ENCODE data around the gene SEMA3E.

Gene SEMA3E

DNA sequence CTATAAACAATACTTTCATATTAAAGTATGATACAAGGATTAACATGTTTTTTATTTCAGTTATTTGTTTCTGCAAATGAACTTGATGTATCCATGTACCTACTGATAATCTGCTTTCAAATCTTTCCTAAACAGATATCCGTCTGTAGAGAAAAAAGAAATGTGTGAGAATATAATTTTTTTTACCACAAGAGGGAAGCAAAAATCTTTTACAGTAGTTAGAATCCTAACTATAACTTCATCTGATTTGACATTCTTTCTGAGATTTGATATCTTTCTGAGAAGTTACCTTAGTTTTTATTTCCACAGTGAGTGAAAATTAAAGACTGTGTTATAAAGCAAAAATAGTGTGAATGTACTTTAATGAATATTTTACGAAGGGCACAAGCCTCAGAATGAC lies 282.3 kb downstream of the SEMA3E start:
- in situ Hi-C loops (cut with MboI; ENCODE audit: low sequenced_read_pairs): no loop called here

DNA sequence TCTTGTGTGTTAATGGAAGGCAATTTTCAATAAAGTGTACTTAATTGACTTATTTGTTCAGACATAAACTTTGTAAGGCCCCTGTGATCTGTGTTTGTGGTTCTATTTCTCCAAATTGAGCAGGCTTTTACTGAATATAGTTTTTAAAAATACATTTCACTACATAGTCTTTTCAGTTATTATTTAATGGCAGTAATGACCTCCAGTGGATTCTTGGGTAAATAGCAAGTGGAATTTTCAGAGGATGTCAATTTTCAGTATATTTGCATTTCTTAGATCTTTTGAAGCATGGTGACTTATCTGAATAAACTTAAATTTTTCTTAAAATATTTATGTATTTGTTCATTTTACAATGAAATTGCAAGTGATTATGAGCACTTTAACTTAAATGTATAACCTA lies 283.2 kb downstream of the SEMA3E start:
- in situ Hi-C loops (cut with MboI; ENCODE audit: low sequenced_read_pairs): no loop called here

- in situ Hi-C loops (cut with MboI; ENCODE audit: low sequenced_read_pairs): no loop called here
These were observed 285.9 kb downstream of the SEMA3E start for GRCh38 chr7:83362871-83363550.

- in situ Hi-C loops (cut with MboI; ENCODE audit: low sequenced_read_pairs): no loop called here
These were observed 289.8 kb downstream of the SEMA3E start for GRCh38 chr7:83359108-83359507.

- in situ Hi-C loops (cut with MboI; ENCODE audit: low sequenced_read_pairs): no loop called here
These were observed 293.8 kb downstream of the SEMA3E start for GRCh38 chr7:83355143-83355542.

DNA sequence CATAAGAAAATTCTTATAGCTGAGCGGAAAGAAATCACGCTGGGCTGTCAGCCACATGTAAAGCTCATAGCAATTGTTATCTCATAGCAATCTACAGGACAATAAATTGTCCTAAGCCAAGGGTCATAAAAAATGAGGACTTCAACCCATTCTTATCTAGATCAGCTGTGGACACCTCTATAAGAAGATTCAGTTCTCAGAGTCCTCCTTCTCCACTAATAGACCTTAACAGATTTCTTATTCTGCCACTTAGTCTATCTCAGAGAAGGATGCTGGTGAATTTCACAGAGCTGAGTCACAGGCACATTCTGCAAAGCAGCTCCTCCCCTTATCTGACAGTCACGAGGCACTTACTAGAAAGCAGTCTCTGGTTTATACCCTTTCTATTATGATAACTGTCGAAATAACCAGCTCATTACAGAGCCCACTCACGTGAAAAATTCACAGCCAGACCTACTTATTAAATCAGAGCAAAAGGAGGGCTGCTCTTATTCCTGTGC lies 300.9 kb downstream of the SEMA3E start:
- in situ Hi-C loops (cut with MboI; ENCODE audit: low sequenced_read_pairs): no loop called here

- in situ Hi-C loops (cut with MboI; ENCODE audit: low sequenced_read_pairs): no loop called here
These were observed 309.0 kb downstream of the SEMA3E start for GRCh38 chr7:83339907-83340306.

DNA sequence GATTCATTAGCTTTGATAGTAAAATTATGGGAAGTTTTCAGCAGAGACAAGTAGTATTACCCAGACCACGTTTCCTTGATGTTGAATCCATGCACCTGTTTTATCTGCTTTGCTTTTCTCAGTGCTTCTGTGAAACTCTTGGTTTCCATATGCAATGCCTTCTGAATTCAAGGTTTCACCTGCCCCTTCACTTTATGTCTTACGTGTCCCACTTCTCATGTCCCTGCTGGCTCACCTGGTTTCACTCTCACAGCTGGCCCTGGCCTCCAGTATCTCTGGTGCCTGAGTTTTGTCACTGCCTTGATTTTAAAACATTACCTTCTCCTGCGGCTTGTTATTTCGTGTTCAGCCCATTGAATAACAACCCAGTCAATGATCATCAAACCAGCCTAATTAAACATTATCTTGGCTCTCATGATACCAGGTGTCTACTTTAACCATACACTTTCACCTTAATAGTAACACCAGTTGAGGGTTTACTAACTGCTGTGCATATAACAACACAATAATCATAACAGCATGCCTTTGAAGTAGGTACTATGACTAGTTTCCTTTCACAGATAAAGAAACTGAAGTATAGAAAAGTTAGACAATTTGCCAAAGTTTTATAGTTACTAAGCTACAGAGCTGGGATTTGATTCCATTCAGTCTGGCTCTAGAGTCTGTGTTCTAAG lies 310.5 kb downstream of the SEMA3E start:
- in situ Hi-C loops (cut with MboI; ENCODE audit: low sequenced_read_pairs): no loop called here

- in situ Hi-C loops (cut with MboI; ENCODE audit: low sequenced_read_pairs): no loop called here
These were observed 311.9 kb downstream of the SEMA3E start for GRCh38 chr7:83337050-83337449.

DNA sequence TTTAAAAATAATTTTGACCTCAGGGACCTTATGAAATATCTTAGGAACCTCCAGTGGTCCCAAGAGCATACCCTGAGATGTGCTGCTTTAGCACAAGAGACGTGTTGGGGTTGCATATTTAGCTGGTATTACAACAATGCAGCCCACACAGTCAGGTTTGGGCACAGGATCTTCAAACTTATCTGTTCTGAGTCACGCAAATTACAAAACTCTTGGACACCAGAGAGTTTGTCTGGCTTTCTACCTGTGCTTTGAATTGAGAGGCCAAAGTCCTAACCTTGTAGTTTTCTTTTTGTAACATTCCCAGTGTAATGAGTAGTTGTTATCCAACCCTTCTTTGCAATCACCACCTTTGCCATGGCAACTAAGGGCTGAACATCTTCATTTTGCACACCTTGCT lies 322.7 kb downstream of the SEMA3E start:
- in situ Hi-C loops (cut with MboI; ENCODE audit: low sequenced_read_pairs): no loop called here

GRCh38 chr7:83325083-83325482 lies 323.9 kb downstream of the SEMA3E start:
- in situ Hi-C loops (cut with MboI; ENCODE audit: low sequenced_read_pairs): no loop called here

DNA sequence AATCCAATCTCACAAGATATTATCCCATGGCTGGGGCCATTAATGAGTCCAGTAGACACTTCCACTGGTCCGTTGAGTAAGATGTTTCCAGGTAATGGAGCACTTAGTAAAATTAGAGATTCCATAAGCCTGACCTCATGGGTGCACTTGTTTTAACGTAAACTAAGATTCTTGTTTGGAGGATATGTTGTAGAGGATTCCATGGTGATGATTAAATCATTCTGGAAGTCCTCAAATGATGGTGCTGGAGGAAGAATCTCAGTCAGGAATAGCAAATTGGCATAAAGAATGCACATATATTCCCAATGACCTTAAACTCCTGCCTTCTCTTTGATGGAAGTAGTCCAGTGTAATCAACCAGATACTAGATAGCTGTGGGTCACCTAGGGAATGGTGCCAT lies 324.3 kb downstream of the SEMA3E start:
- in situ Hi-C loops (cut with MboI; ENCODE audit: low sequenced_read_pairs): no loop called here

GRCh38 chr7:83321011-83321410 lies 327.9 kb downstream of the SEMA3E start:
- in situ Hi-C loops (cut with MboI; ENCODE audit: low sequenced_read_pairs): no loop called here

DNA sequence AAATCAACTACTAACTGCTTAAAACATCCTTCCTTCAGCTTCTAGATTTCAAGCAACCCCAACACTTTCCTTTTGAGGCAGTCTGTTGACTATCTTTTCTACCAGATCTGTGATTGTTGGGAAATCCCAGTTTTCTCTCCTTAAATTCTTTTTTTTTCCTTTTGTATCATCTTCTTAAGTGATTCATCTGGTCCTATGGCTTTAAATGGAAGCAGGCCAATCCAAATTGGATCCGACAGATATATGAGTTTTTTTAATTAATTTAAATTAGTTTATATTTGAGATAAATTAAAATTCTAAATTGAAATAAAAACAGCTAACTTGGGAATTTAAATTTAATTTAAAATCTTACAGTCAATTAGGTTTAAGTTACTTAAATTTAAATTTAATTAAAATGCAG lies 335.0 kb downstream of the SEMA3E start:
- in situ Hi-C loops (cut with MboI; ENCODE audit: low sequenced_read_pairs): no loop called here

Measured in HL-60/S4 treated with retinoic acid at 250 ng/mL for 4 days and 3 days (cell line).